Fibroblast of peridontal ligament (primary cell): ENCODE data around the gene GPAT2.
"Not testable (repeated sequence)": the region's sequence is repeated elsewhere in the genome, so short reads cannot be mapped to it uniquely, and the experiment has no call there.

ENCODE experiments used
- DNase-seq: peaks from one replicate; pipeline ENCODE4 v3.0.0-alpha.2; 2010; ENCODE audit errors: extremely low read depth

The GPAT2 gene

GRCh38 chr2:96034792-96035191 lies at the start of gene GPAT2:
Gene GPAT2 (minus strand): TSS chr2:96034916. CDS start chr2:96032359, 2,557 bp downstream.
- DNase-seq: not testable (repeated sequence)

- no peak for DNase-seq
Observed at GRCh38 chr2:96083989-96084857, 49.5 kb upstream of the GPAT2 start.

GRCh38 chr2:96083064-96083939 lies 48.6 kb upstream of the GPAT2 start:
- no peak for DNase-seq

GRCh38 chr2:96082211-96083063 lies 47.7 kb upstream of the GPAT2 start:
- DNase-seq: no peak

- DNase-seq: no peak
Observed at GRCh38 chr2:96081042-96081441, 46.3 kb upstream of the GPAT2 start.

GRCh38 chr2:96075199-96075771 lies 40.6 kb upstream of the GPAT2 start:
- DNase-seq: no peak

GRCh38 chr2:96074156-96074555 lies 39.4 kb upstream of the GPAT2 start:
- no peak for DNase-seq

GRCh38 chr2:96073170-96073775 lies 38.6 kb upstream of the GPAT2 start:
- no peak for DNase-seq

GRCh38 chr2:96072746-96073145 lies 38.0 kb upstream of the GPAT2 start:
- no peak for DNase-seq

GRCh38 chr2:96071977-96072491 lies 37.3 kb upstream of the GPAT2 start:
- not testable (repeated sequence) for DNase-seq

- DNase-seq: not testable (repeated sequence)
Observed at GRCh38 chr2:96071087-96071976, 36.6 kb upstream of the GPAT2 start.

GRCh38 chr2:96070351-96070750 lies 35.6 kb upstream of the GPAT2 start:
- DNase-seq: not testable (repeated sequence)

- not testable (repeated sequence) for DNase-seq
Observed at GRCh38 chr2:96069878-96070277, 35.2 kb upstream of the GPAT2 start.

- not testable (repeated sequence) for DNase-seq
Observed at GRCh38 chr2:96067902-96068581, 33.3 kb upstream of the GPAT2 start.

- DNase-seq: not testable (repeated sequence)
Observed at GRCh38 chr2:96067098-96067660, 32.5 kb upstream of the GPAT2 start.

- not testable (repeated sequence) for DNase-seq
Observed at GRCh38 chr2:96066511-96066910, 31.8 kb upstream of the GPAT2 start.

GRCh38 chr2:96065954-96066353 lies 31.2 kb upstream of the GPAT2 start:
- not testable (repeated sequence) for DNase-seq

- no peak for DNase-seq
Observed at GRCh38 chr2:96065381-96065930, 30.7 kb upstream of the GPAT2 start.
